HL-60 (cell line): ENCODE measurements around the gene CCNA1.
A peak's percentile ranks its signal among the peaks of the same experiment; 100 is the strongest.

ENCODE experiments used
- DNase-seq, 2 experiments: peaks; one replicate each; pipeline ENCODE4 v3.0.0-alpha.2; 2010 to 2020; ENCODE audit warnings: low read depth in 1 of 2, low spot score in 1 of 2
- H3K27ac ChIP-seq: fragments of 250-450 bp; sonication (Bioruptor Pico); replicated peaks from 2 replicates; pipeline ENCODE4 v1.5.1; 2020; ENCODE audit warnings: mild to moderate bottlenecking, moderate library complexity
- H3K27me3 ChIP-seq: fragments of 250-450 bp; sonication (Bioruptor Pico); 2 replicates; pipeline ENCODE4 v1.5.1; 2021; ENCODE audit warnings: mild to moderate bottlenecking, moderate library complexity; ENCODE audit not compliant: insufficient read depth, poor library complexity, severe bottlenecking
- H3K4me3 ChIP-seq: replicated peaks from 2 replicates; pipeline ENCODE4 v1.5.1; 2011; ENCODE audit warnings: mild to moderate bottlenecking, control low read depth, low read length; ENCODE audit not compliant: insufficient read depth
- CTCF ChIP-seq: IDR thresholded peaks from one replicate; pipeline ENCODE4 v1.5.1; 2011; ENCODE audit warnings: low read length, control low read depth, inconsistent platforms; ENCODE audit not compliant: insufficient read depth
- GABPA ChIP-seq: IDR thresholded peaks from 2 replicates; pipeline ENCODE4 v1.6.1; 2012; ENCODE audit warnings: low read depth
- POLR2AphosphoS5 ChIP-seq: IDR thresholded peaks from 2 replicates; pipeline ENCODE4 v1.6.1; 2012; ENCODE audit warnings: low read depth
- REST ChIP-seq: IDR thresholded peaks from 2 replicates; pipeline ENCODE4 v1.6.1; 2012; ENCODE audit warnings: low read depth; ENCODE audit not compliant: insufficient replicate concordance
- SPI1 ChIP-seq: IDR thresholded peaks from 2 replicates; pipeline ENCODE4 v1.6.1; 2012; ENCODE audit warnings: low read depth, mild to moderate bottlenecking, borderline replicate concordance

The CCNA1 gene

GRCh38 chr13:36431204-36432105, 840 bp upstream of the CCNA1 start:
- H3K27me3 ChIP-seq = peaks cover 6% of the 10 kb centered on the region

GRCh38 chr13:36436811-36437210, 4.5 kb downstream of the CCNA1 start:
- Histone ChIP-seq H3K4me3 (no peak overlapping the region), H3K27me3 (no peaks in the 10 kb centered on the region), H3K27ac (no peak overlapping the region)
- no peak for TF ChIP-seq REST
- no peak for TF ChIP-seq CTCF
- no peak for TF ChIP-seq GABPA
- TF ChIP-seq POLR2AphosphoS5 = no peak
- peak; percentile 97 for TF ChIP-seq SPI1
- peak in 1 of 2 experiments; percentile 47 for DNase-seq

More at GRCh38 chr13:36431204-36432105, 840 bp upstream of the CCNA1 start:
- no peak overlapping the region for H3K27ac ChIP-seq
- DNase-seq = no peak
- no peak for TF ChIP-seq REST
- TF ChIP-seq CTCF = no peak
- TF ChIP-seq POLR2AphosphoS5 = no peak
- TF ChIP-seq GABPA = no peak
- TF ChIP-seq SPI1 = no peak
- peak overlapping the region; percentile 94 for H3K4me3 ChIP-seq

GRCh38 chr13:36438594-36439483, 6.5 kb downstream of the CCNA1 start:
- no peak for TF ChIP-seq REST
- no peak overlapping the region for H3K4me3 ChIP-seq
- no peaks in the 10 kb centered on the region for H3K27me3 ChIP-seq
- no peak overlapping the region for H3K27ac ChIP-seq
- DNase-seq = no peak
